Measurements from ENCODE around the gene CYP11A1.

CYP11A1 gene

GRCh38 chr15:74367296-74367854 is at the start of gene CYP11A1:
TSS of gene CYP11A1 (minus strand) at chr15:74367646. CDS start at chr15:74367585, 61 bp downstream.
- DNase-seq = no peak

- DNase-seq = no peak
These were observed 49.8 kb upstream of the CYP11A1 start for GRCh38 chr15:74417225-74417624.

DNA sequence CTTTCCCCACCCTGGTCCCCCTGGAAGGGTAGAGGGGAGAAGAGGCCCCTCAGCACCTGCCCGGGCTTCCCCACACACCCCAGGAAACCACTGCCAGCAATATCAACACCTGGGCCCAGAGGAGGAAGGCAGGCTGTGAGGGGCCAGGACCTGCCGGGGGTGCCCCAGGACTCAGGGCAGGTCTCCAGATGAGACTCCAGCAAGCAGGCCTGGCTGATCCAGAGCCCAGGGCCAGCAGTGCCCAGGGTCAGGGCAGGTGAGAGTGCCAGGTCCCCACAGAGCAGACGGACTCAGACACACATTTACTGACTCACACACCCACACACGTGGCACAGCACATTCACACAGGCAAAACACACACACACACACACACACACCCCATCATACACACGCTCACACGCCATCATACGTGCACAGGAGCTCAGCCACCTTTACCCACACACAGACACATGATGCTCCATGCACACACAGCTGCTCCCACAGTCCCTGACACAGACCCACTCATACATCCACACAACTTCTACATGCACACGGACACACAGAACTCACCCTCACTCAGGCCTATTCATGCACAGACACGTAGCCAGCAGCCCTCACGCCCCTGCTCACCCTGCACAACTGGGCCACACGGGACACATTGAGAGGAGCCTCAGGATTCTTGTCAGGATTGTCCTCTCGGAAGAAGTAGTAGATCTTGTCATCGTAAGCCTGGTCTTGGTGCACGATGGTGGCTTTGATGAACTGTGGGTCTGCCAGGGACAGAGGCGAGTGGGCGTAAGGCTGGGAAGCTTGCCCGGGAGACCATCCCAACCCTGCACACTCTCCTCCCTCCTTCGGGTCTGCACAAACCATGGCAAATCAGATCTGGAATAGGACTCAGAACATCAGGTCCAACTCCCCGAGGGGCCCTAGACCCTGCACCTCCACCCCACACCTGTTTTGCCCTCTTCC is 48.8 kb upstream of the CYP11A1 start:
- DNase-seq = no peak

GRCh38 chr15:74414603-74415338 is 47.3 kb upstream of the CYP11A1 start:
- DNase-seq = no peak

GRCh38 chr15:74414081-74414580 is 46.7 kb upstream of the CYP11A1 start:
- no peak for DNase-seq

DNA sequence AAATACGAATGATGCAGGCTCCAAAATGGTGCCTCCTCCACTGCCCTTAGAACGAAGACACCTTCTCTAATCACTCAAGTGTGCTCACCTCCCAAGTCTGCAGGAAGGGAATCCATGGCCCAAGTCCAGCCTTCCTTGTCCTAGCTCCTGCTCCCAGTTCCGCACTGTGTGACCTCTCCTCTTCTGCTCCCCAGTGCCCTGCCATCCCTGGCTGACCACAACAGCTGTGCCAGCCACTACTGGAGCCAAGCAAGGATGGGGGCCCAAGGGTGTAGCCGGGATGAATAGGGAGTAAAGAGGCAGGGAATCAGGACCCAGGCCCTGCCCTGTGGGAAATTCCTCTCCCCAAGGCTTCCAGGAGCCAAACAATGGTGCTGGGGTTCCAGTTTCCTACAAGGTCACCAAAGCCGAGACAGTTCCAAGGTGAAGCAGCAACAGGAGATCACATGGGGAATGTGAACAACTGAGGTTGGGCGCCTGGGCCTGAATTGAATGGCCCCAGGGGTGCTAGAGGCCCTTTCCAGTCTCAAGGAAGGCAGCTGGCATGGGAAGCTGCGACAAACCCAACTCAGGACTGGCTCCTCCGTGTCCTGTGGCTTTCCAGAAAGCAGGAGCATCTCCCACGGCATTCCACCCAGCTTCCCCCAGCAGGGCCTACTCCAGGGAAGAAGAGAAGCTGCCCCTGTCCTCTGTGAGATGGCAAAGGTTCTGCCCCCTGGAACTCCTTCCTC is 46.1 kb upstream of the CYP11A1 start:
- no peak for DNase-seq

- no peak for DNase-seq
These were observed 44.7 kb upstream of the CYP11A1 start for GRCh38 chr15:74412159-74412558.

DNA sequence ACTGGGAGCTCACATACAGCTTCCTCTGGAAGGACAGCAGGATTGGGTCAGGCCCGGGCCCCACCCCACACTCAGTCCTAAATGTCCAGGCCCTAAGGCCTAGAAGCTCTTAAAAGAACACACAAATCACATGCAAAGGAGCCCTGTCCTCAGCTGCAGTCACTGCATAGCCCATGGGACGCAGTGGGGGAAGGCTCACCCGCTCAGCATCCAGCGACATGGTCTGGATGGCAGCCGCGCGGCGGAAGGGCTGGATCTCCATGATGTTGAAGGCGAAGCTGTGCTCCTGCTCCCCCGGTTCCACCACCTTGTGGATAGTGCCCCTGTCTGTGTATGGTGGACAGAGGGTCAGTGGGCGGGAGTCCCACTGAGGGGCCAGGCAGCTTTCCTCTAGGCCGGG is 44.2 kb upstream of the CYP11A1 start:
- no peak for DNase-seq

DNA sequence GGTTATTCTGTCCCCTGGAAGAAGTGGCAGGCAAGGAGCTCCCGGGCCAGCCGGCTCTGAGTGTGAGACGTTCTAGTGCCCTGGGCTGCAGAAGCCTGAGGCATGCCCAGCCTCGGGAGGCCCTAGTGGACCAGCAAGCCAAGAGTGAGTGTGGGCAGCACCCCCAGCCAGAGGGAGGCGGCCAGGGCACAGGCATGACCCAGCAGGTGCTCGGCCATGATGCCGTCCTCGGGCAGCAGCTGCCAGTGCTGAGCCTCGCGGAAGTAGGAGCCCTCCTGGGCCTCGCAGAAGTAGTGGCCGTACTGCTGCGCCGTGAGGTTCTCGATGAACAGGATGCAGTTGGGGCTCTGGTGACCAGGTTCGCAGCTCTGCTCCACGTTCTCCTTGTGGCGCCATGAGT is 43.1 kb upstream of the CYP11A1 start:
- DNase-seq = no peak

DNA sequence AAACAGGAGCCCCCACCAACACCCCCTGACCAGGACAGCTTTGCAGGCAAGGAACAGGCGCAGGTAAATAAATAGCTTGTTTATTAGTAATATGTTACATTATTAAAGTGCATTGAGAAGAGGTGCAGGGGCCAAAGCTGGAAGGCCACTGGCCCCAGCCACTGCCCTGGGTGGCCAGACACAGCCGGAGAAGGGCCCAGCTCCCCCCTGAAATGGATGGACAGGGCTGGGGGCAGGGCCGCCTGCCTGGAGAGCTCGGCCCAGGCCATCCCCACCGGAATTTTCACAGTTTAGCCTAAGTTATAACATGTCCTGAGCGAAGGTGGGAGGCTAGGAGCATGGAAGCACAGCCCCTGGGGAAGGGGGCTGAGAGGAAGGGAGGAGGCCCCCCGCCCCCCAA is 41.8 kb upstream of the CYP11A1 start:
- no peak for DNase-seq

DNA sequence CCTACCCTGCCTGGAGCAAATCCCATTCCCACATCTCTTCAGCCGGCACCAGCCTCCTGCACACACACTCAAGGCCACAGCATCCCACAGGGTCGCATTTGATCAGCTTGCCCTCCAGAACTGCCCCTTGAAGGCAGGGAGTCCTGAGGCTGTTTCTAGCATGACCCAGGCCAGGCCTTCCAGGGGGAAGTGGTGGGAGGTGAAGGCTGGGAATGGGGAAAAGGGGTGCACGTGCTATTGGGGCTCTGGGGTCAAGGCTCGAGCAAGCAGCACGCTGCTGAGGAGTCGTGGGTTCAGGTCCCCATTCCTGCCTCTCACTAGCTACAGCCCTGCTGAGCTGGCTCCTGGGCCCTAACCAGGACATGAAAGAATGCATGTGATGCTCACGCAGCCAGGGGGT is 41.4 kb upstream of the CYP11A1 start:
- DNase-seq = no peak

DNA sequence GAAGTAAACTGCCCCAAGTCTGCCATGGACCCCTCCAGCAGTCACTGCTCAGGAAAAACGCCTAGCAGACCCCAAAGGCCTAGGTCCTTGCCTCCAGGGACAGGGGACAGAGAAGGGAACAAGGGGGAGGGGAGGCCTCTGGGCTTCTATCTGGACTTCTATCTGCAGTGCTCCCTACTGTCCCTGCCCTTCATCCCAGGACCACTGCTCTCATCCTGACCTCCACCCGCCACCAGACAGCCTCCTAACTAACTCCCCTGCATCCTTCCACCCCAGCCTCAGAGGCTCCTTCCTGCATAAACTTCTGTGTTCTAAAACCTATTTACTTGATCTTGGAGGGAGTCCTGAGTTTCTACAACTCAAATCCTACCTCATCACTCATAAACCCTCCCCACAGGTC is 40.9 kb upstream of the CYP11A1 start:
- DNase-seq = no peak

DNA sequence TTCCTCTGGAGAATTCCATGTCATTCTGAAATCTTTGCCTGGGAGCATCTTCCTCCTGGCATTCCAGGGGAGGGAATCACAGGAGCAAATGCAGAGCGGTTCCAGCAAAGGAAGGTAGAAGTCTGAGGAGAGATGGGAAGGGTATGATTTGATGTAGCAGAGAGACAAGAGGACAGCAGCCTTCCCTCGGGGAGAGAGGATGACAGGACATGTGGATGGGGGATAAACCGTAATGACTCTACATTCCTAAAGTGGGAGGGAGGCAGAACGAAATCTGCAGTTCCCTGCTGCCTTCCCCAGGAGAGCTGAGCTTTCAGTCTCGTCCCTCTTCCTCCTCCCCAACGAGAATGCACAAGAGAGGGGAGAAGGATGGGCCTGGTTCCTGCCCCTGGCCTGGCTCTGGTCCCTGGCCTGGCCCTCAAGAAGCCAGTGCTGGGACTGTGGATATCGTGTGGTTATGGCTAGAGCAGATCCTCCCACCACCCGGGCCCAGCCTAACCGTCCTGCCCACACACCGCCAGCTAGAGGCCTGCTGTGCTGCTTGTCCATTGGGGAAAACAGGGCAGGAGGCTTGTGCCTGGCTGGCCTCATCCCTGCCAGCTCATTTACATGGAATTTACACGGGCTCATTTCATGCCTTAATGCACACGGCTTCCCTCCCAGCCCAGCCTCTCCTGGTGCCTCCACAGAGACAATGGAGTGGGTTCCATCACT is 39.7 kb upstream of the CYP11A1 start:
- DNase-seq = no peak

DNA sequence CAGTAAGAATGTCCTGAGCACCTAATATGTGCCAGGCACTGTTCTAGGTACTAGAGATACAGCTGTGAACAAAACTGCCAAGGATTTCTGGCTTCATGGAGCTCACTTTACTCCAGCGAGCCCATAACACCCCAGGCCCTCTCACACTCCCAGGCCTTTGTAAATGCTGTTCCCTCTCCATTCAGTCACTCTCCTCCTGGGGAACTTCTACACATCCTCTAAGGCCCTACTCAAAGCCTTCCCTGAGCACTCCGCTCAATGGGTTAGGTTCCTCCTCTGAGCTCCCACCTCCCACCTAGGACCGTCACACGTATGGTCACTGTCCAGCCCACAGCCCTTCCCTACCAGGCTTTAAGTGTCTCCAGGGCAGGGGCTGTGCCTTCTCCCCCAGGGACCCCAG is 39.1 kb upstream of the CYP11A1 start:
- DNase-seq = no peak

DNA sequence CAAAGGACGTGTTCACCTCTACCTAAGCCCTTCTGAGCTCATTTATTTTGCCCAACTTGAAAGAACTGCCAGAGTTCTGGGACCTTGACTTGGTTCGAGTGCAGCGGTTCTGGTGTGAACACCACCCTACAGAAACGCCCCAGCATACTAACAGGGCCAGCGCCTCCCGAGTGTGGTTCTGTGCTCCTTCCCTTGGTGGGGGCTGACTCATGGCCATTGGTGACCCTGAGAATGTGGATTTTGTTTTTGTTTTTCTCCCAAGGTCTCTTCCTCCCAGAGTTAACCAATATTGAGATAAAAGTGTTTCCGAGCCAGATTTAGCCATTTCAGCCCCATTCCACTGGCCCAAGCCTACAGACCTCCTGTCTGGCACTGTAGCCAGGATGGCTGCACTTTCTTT is 38.4 kb upstream of the CYP11A1 start:
- no peak for DNase-seq

- no peak for DNase-seq
These were observed 36.6 kb upstream of the CYP11A1 start for GRCh38 chr15:74403991-74404563.

DNA sequence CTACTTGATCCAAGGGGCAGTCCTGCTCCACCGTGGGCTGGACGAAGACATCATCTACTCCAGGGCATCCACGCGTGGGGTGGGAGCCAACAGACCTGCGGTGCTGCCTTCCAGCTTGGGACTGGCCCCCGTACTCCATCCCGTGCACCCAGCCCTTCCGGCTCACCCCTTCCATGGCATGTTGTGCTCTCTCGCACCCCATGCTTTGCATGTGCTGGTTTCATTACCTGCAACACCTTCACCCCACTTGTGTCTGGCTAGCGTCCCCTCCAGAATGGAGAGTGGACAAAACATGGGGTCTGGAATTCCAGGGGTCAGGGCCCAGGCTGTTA is 36.1 kb upstream of the CYP11A1 start:
- DNase-seq = no peak

- DNase-seq = no peak
These were observed 35.6 kb upstream of the CYP11A1 start for GRCh38 chr15:74402873-74403587.

GRCh38 chr15:74402337-74402841 is 34.9 kb upstream of the CYP11A1 start:
- DNase-seq = no peak

- DNase-seq = no peak
These were observed 33.7 kb upstream of the CYP11A1 start for GRCh38 chr15:74400915-74401757.
